ENCODE measurements around the gene CALML6.
"Not testable (repeated sequence)": the region's sequence is repeated elsewhere in the genome, so short reads cannot be mapped to it uniquely, and the experiment has no call there.

The CALML6 gene

GRCh38 chr1:1926346-1926811, 11.3 kb downstream of the CALML6 start:
- no peak for FAIRE-seq

- FAIRE-seq = no peak
Measured at GRCh38 chr1:1926886-1927660, 12.0 kb downstream of the CALML6 start.

- FAIRE-seq = no peak
Measured at GRCh38 chr1:1927751-1928150, 12.7 kb downstream of the CALML6 start.

GRCh38 chr1:1928231-1929101, 13.4 kb downstream of the CALML6 start:
- FAIRE-seq = no peak

- no peak for FAIRE-seq
Measured at GRCh38 chr1:1929102-1929638, 14.1 kb downstream of the CALML6 start.

- FAIRE-seq = no peak
Measured at GRCh38 chr1:1929639-1930545, 14.8 kb downstream of the CALML6 start.

- not testable (repeated sequence) for FAIRE-seq
Measured at GRCh38 chr1:1934848-1935247, 19.8 kb downstream of the CALML6 start.

GRCh38 chr1:1937061-1937460, 22.0 kb downstream of the CALML6 start:
- no peak for FAIRE-seq

- no peak for FAIRE-seq
Measured at GRCh38 chr1:1937549-1938275, 22.7 kb downstream of the CALML6 start.

GRCh38 chr1:1938276-1938573, 23.2 kb downstream of the CALML6 start:
- FAIRE-seq = no peak

- FAIRE-seq = no peak
Measured at GRCh38 chr1:1938613-1939295, 23.7 kb downstream of the CALML6 start.

- FAIRE-seq = no peak
Measured at GRCh38 chr1:1939296-1940122, 24.4 kb downstream of the CALML6 start.

- no peak for FAIRE-seq
Measured at GRCh38 chr1:1940123-1940425, 25.0 kb downstream of the CALML6 start.

GRCh38 chr1:1941211-1941841, 26.3 kb downstream of the CALML6 start:
- no peak for FAIRE-seq

GRCh38 chr1:1941868-1942752, 27.1 kb downstream of the CALML6 start:
- no peak for FAIRE-seq

- FAIRE-seq = no peak
Measured at GRCh38 chr1:1942753-1943656, 27.9 kb downstream of the CALML6 start.

GRCh38 chr1:1943834-1944570, 28.9 kb downstream of the CALML6 start:
- FAIRE-seq = no peak

Measured in TTC549 (cell line).